ENCODE data around the gene NFATC2IP.

The NFATC2IP gene

GRCh38 chr16:29012913-29013553 is 62.3 kb downstream of the NFATC2IP start:
- TF ChIP-seq CTCF (IDR thresholded peaks at IDR 0.05; ENCODE audit: low read depth, low read length) = no peak
- no peak for DNase-seq (ENCODE audit: extremely low read depth, low read depth)

- no peak for TF ChIP-seq CTCF (IDR thresholded peaks at IDR 0.05; ENCODE audit: low read depth, low read length)
These were observed 63.9 kb downstream of the NFATC2IP start for GRCh38 chr16:29014561-29015069.

More at GRCh38 chr16:29014561-29015069, 63.9 kb downstream of the NFATC2IP start:
- DNase-seq (ENCODE audit: extremely low read depth, low read depth) = no peak
